ENCODE measurements around the gene STARD6.

DNA sequence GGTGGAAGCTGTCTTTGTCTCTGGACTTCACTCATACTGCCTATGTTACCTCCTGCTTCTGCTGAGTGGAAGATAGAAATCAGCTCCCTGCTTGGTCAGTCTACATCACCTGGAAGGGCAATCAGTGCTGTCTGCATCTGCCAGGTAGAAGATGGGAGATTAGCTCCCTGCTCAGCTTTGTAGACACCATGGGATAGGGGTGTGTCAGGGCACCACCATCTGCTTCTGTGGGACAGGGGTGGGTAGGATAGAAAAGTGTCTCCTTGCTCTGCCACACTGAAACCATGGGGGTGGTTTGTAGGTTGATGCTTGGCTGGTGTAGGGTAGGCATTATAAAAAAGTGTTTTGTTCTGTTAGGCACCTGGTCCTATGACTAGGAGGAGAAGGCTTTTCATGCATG, 34.1 kb downstream of the STARD6 start:
- TF ChIP-seq, protein P1, sequence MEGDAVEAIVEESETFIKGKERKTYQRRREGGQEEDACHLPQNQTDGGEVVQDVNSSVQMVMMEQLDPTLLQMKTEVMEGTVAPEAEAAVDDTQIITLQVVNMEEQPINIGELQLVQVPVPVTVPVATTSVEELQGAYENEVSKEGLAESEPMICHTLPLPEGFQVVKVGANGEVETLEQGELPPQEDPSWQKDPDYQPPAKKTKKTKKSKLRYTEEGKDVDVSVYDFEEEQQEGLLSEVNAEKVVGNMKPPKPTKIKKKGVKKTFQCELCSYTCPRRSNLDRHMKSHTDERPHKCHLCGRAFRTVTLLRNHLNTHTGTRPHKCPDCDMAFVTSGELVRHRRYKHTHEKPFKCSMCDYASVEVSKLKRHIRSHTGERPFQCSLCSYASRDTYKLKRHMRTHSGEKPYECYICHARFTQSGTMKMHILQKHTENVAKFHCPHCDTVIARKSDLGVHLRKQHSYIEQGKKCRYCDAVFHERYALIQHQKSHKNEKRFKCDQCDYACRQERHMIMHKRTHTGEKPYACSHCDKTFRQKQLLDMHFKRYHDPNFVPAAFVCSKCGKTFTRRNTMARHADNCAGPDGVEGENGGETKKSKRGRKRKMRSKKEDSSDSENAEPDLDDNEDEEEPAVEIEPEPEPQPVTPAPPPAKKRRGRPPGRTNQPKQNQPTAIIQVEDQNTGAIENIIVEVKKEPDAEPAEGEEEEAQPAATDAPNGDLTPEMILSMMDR (conservative IDR thresholded peaks at IDR 0.05 in 1 of 2, IDR thresholded peaks at IDR 0.05 in 1 of 2; ENCODE audit: low read depth in 1 of 2, low read length in 2 of 2), result no peak
- no peak for TF ChIP-seq EZH2 (IDR thresholded peaks at IDR 0.05; ENCODE audit: low read length, missing control alignments)

Data from fibroblast of lung (primary cell).